Neuron (in vitro differentiated cells): ENCODE results near the gene KLHL6.
"Not testable (repeated sequence)": the region's sequence is repeated elsewhere in the genome, so short reads cannot be mapped to it uniquely, and the experiment has no call there.

ENCODE experiments used
- H2AFZ ChIP-seq: one replicate; pipeline ENCODE4 v1.6.1; 2013; ENCODE audit warnings: low read depth, mild to moderate bottlenecking, inconsistent platforms, low read length, moderate library complexity
- H3K27me3 ChIP-seq: one replicate; pipeline ENCODE4 v1.6.1; 2013; ENCODE audit warnings: low read length; ENCODE audit not compliant: insufficient read depth
- H3K36me3 ChIP-seq: one replicate; pipeline ENCODE4 v1.6.1; 2013; ENCODE audit warnings: low read length; ENCODE audit not compliant: insufficient read depth
- H3K4me1 ChIP-seq: one replicate; pipeline ENCODE4 v1.6.1; 2013; ENCODE audit warnings: low read length; ENCODE audit not compliant: insufficient read depth
- H3K4me3 ChIP-seq: 2 replicates; pipeline ENCODE4 v1.5.1; 2013; ENCODE audit warnings: mild to moderate bottlenecking, low read length, moderate library complexity
- H3K9me3 ChIP-seq: one replicate; pipeline ENCODE4 v1.6.1; 2013; ENCODE audit warnings: low read length

The KLHL6 gene

GRCh38 chr3:183519891-183520290 lies 35.6 kb downstream of the KLHL6 start:
- Histone ChIP-seq H3K36me3 (no peaks in the 10 kb centered on the region), H2AFZ (no peak overlapping the region), H3K4me3 (no peak overlapping the region), H3K9me3 (no peaks in the 10 kb centered on the region), H3K4me1 (peaks cover 14% of the 10 kb centered on the region), H3K27me3 (no peaks in the 10 kb centered on the region)

GRCh38 chr3:183518491-183519251 lies 36.8 kb downstream of the KLHL6 start:
- Histone ChIP-seq H3K9me3 (no peaks in the 10 kb centered on the region), H3K4me3 (peak overlapping the region; percentile 23), H3K27me3 (no peaks in the 10 kb centered on the region), H2AFZ (peak overlapping the region; percentile 27), H3K36me3 (no peaks in the 10 kb centered on the region), H3K4me1 (peaks cover 14% of the 10 kb centered on the region)

- peaks cover 14% of the 10 kb centered on the region for H3K4me1 ChIP-seq
- no peaks in the 10 kb centered on the region for H3K9me3 ChIP-seq
- no peaks in the 10 kb centered on the region for H3K36me3 ChIP-seq
- no peaks in the 10 kb centered on the region for H3K27me3 ChIP-seq
- no peak overlapping the region for H2AFZ ChIP-seq
- no peak overlapping the region for H3K4me3 ChIP-seq
Observed at GRCh38 chr3:183517607-183518006, 37.9 kb downstream of the KLHL6 start.

GRCh38 chr3:183515968-183516851 lies 39.3 kb downstream of the KLHL6 start:
- Histone ChIP-seq H2AFZ (no peak overlapping the region), H3K27me3 (no peaks in the 10 kb centered on the region), H3K9me3 (no peaks in the 10 kb centered on the region), H3K36me3 (no peaks in the 10 kb centered on the region), H3K4me3 (no peak overlapping the region), H3K4me1 (peaks cover 14% of the 10 kb centered on the region)

DNA sequence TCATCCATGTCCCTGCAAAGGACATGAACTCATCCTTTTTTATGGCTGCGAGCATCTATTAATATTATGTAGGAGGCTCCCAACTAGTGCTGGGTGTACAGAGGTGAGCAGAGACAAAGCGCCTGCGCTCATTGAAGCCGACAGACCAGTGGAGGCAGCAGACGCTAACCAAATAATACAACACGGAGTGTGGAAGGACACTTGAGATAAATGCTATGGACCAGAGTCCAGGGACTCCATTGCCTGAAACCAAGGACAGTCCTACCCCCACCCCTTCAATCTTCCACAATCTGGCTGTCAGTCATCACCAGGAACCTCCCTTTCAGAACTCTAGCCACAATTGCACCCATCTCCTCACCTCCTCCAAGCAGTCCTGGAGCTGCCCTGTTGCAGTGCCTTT lies 41.5 kb downstream of the KLHL6 start:
- no peaks in the 10 kb centered on the region for H3K36me3 ChIP-seq
- no peaks in the 10 kb centered on the region for H3K27me3 ChIP-seq
- H3K4me3 ChIP-seq = no peak overlapping the region
- H3K4me1 ChIP-seq = peaks cover 10% of the 10 kb centered on the region
- no peaks in the 10 kb centered on the region for H3K9me3 ChIP-seq
- no peak overlapping the region for H2AFZ ChIP-seq

DNA sequence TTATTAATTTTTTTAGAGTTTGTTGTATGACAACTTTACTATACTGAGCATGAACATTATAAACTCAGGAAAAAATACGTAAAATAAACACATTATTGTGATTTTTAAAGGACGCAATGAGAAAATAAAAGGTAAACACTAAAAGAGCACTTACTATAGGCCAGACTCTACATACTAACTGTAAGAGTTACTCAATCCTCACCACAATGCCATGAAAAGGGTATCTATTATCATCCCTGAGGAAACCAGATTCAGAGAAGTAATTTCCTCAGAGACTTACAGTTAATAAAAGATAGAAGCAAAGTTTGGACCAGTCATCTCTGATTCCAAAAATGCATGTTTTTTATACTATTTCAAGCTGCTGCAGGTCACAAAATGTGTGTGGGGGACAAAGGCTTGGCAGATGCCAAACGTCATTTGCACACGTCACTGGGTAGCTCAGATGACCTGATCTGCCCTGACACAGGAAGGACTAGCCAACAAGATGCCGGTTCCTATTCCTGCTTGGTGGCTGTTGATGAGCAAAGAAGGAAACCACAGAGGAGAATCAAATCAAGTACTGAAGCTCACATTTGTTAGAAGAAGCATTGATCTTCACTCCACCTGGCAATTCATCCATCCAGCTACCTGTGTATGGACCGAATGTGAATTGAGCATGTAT lies 42.3 kb downstream of the KLHL6 start:
- Histone ChIP-seq H3K27me3 (no peaks in the 10 kb centered on the region), H3K4me1 (peaks cover 1% of the 10 kb centered on the region), H3K4me3 (no peak overlapping the region), H2AFZ (no peak overlapping the region), H3K36me3 (no peaks in the 10 kb centered on the region), H3K9me3 (no peaks in the 10 kb centered on the region)

GRCh38 chr3:183511286-183512131 lies 44.0 kb downstream of the KLHL6 start:
- H3K4me3 ChIP-seq, H3K36me3 ChIP-seq, H3K9me3 ChIP-seq, H3K4me1 ChIP-seq, H3K27me3 ChIP-seq, H2AFZ ChIP-seq: not testable (repeated sequence)

- Histone ChIP-seq H3K4me3 (no peak overlapping the region), H3K27me3 (no peaks in the 10 kb centered on the region), H3K9me3 (no peaks in the 10 kb centered on the region), H2AFZ (no peak overlapping the region), H3K4me1 (no peaks in the 10 kb centered on the region), H3K36me3 (no peaks in the 10 kb centered on the region)
Observed at GRCh38 chr3:183508821-183509220, 46.7 kb downstream of the KLHL6 start.

GRCh38 chr3:183507551-183507950 lies 48.0 kb downstream of the KLHL6 start:
- no peaks in the 10 kb centered on the region for H3K27me3 ChIP-seq
- no peaks in the 10 kb centered on the region for H3K36me3 ChIP-seq
- H3K4me1 ChIP-seq = no peaks in the 10 kb centered on the region
- no peak overlapping the region for H2AFZ ChIP-seq
- H3K9me3 ChIP-seq = no peaks in the 10 kb centered on the region
- no peak overlapping the region for H3K4me3 ChIP-seq

DNA sequence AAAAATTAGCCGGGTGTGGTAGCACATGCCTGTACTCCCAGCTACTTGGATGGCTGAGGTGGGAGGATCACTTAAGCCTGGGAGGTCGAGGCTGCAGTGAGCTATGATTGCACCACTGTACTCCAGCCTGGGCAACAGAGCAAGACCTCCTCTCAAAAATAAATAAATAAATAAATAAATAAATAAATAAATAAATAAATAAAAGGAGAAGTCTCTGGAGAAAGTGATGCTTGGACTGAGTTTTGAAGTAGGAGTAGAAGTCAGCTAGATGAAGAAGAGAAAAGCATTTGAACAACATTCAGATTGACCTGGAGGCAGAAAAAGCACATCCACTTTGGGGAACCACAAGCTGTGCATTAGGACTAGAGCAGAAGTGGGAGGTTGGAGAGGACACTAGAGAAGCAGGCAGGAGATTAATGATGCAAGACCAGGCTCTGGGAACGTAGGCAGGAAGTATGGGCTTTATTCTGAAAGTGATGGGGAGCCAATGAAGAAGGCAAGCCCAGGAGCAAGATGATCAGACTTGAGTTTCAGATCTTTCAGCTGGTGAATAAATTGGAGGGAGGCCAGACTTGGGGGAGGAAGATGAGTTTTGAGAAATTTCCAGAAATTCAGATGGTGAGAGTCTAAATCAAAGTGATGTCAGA lies 48.7 kb downstream of the KLHL6 start:
- Histone ChIP-seq H3K36me3 (no peaks in the 10 kb centered on the region), H2AFZ (no peak overlapping the region), H3K4me1 (no peaks in the 10 kb centered on the region), H3K4me3 (no peak overlapping the region), H3K27me3 (no peaks in the 10 kb centered on the region), H3K9me3 (no peaks in the 10 kb centered on the region)

DNA sequence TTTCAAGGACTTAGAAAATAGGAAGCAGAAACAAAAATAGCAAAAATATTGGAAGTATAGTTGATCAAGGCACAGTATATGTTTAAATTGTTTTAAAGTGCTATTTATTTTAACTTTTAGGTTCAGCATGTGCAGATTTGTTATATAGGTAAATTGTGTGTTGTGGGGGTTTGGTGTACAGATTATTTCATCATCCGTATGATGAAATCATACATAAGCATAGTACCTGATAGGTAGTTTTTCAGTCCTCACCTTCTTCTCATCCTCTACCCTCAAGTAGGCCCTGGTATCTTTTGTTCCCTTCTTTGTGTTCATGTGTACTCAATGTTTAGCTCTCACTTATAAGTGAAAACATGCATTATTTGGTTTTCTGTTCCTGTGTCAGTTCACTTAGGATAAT lies 50.9 kb downstream of the KLHL6 start:
- Histone ChIP-seq H3K27me3 (no peaks in the 10 kb centered on the region), H2AFZ (no peak overlapping the region), H3K9me3 (no peaks in the 10 kb centered on the region), H3K36me3 (no peaks in the 10 kb centered on the region), H3K4me3 (no peak overlapping the region), H3K4me1 (no peaks in the 10 kb centered on the region)

- Histone ChIP-seq H3K27me3 (no peaks in the 10 kb centered on the region), H3K36me3 (no peaks in the 10 kb centered on the region), H3K9me3 (no peaks in the 10 kb centered on the region)
Observed at GRCh38 chr3:183503746-183504145, 51.8 kb downstream of the KLHL6 start.

More at GRCh38 chr3:183503746-183504145, 51.8 kb downstream of the KLHL6 start:
- H3K4me3 ChIP-seq = no peak overlapping the region
- no peak overlapping the region for H2AFZ ChIP-seq
- H3K4me1 ChIP-seq = no peaks in the 10 kb centered on the region
